ENCODE measurements around the gene OR4K17. TPM values are rescaled to one million over a fixed set of nuclear protein-coding genes. Genes with fewer than 3 reads are reported as not detected.
A peak's percentile ranks its signal among the peaks of the same experiment; 100 is the strongest.
"Not testable (repeated sequence)": the region's sequence is repeated elsewhere in the genome, so short reads cannot be mapped to it uniquely, and the experiment has no call there.

Gene OR4K17, protein sequence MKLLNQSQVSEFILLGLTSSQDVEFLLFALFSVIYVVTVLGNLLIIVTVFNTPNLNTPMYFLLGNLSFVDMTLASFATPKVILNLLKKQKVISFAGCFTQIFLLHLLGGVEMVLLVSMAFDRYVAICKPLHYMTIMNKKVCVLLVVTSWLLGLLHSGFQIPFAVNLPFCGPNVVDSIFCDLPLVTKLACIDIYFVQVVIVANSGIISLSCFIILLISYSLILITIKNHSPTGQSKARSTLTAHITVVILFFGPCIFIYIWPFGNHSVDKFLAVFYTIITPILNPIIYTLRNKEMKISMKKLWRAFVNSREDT
- not detected for total RNA-seq
- under 1 TPM; 0.03 to 0.11 (median 0.08) TPM for polyA plus RNA-seq (ENCODE audit: insufficient read length in 6 of 6)
- long read RNA-seq, donor 1: 0 reads
- long read RNA-seq, donor 2: 0 reads
- long read RNA-seq, donor 3: 0 reads
- long read RNA-seq, donor 4: 0 reads
- long read RNA-seq, donor 5: 0 reads
- long read RNA-seq, donor 6: 0 reads
- long read RNA-seq, donor 7: 0 reads
- long read RNA-seq, donor 8: 0 reads
- long read RNA-seq, donor 9: 0 reads
- long read RNA-seq, donor 10: 0 reads
- long read RNA-seq, donor 11: 0 reads
- long read RNA-seq, donor 12: 0 reads

DNA sequence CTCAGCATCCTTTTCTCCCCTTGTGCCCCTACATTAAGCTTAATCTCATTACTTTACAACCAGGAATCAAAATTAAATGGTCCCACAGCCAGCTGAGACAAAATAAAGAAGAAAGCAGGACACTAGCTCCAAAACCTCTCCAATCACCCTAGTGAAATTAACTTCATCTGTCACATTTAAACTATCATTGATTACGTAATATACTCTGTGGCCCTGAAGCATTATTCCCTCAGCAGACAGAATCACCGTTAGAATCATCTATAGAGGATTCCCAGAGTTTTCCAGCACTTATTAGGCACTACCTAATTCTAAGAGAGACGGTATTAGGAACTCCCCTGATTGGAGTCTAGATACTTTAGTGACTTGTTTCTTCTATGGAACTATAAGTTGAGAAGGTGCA lies at the start of gene OR4K17:
TSS of gene OR4K17 (plus strand) at position 302 of the 400 bp plus-strand sequence. CDS start 6,761 bp downstream, outside the sequence.
- DNase-seq (no peak), ATAC-seq (no peak)
- Histone ChIP-seq H3K27me3 (no peaks in the 10 kb centered on the region), H3K36me3 (no peaks in the 10 kb centered on the region), H3K9me3 (no peaks in the 10 kb centered on the region), H3K27ac (no peak within 1 kb of the TSS), H3K4me1 (no peaks in the 10 kb centered on the region), H3K4me3 (no peak within 1 kb of the TSS)
- intact Hi-C loops (cut with DNase I): no loop called here
- TF ChIP-seq, protein P1, sequence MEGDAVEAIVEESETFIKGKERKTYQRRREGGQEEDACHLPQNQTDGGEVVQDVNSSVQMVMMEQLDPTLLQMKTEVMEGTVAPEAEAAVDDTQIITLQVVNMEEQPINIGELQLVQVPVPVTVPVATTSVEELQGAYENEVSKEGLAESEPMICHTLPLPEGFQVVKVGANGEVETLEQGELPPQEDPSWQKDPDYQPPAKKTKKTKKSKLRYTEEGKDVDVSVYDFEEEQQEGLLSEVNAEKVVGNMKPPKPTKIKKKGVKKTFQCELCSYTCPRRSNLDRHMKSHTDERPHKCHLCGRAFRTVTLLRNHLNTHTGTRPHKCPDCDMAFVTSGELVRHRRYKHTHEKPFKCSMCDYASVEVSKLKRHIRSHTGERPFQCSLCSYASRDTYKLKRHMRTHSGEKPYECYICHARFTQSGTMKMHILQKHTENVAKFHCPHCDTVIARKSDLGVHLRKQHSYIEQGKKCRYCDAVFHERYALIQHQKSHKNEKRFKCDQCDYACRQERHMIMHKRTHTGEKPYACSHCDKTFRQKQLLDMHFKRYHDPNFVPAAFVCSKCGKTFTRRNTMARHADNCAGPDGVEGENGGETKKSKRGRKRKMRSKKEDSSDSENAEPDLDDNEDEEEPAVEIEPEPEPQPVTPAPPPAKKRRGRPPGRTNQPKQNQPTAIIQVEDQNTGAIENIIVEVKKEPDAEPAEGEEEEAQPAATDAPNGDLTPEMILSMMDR (IDR thresholded peaks at IDR 0.05): no peak

DNA sequence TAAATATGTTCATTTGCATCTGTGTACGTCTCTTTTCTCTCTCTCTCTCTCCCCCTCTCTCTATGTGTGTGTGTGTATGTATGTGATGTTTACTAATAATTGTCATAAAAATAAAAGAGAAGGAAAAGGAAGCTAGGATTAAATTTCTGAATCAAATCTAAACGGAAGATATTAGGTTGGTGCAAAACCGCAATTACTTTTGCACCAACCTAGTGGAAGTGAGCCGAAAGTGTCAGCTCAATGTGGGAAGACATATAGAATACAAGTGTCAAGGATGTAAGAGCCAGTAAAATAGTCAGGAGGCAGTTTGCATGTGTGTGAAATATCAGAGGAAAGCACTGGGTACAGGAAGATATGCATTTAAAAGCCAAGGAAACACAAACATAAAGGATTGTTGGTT lies 18.5 kb upstream of the OR4K17 start:
- H3K27me3 ChIP-seq: no peaks in the 10 kb centered on the region
- H3K9me3 ChIP-seq: no peaks in the 10 kb centered on the region
- no peak overlapping the region for H3K4me3 ChIP-seq
- H3K4me1 ChIP-seq: no peaks in the 10 kb centered on the region
- no peaks in the 10 kb centered on the region for H3K36me3 ChIP-seq
- TF ChIP-seq, protein P1 (IDR thresholded peaks at IDR 0.05): no peak
- no peak for DNase-seq
- ATAC-seq: no peak
- no peak overlapping the region for H3K27ac ChIP-seq
- intact Hi-C loops (cut with DNase I): no loop called here

DNA sequence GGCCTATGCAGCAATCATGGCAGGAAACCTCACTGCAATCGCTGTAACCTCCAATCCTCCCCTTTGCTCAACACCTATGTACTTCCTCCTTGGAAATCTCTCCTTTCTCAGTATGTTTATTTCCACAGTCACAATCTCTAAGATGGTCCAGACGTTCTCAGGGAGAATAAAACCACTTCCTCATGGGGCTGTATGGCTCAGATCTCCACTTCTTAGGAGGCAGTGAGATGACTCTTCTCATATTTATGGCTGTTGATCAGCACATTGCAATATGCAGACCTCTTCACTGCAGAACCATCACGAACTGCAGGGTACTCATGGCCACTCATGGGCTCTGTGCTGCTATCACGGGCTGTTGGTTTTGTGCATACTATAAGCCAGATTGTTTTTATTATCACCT lies 17.1 kb upstream of the OR4K17 start:
- H3K9me3 ChIP-seq: no peaks in the 10 kb centered on the region
- TF ChIP-seq, protein P1 (IDR thresholded peaks at IDR 0.05): no peak
- no peak overlapping the region for H3K27ac ChIP-seq
- no peaks in the 10 kb centered on the region for H3K27me3 ChIP-seq
- no peaks in the 10 kb centered on the region for H3K36me3 ChIP-seq
- no peak overlapping the region for H3K4me3 ChIP-seq
- no peak for ATAC-seq
- no peaks in the 10 kb centered on the region for H3K4me1 ChIP-seq
- no peak for DNase-seq
- intact Hi-C loops (cut with DNase I): no loop called here

DNA sequence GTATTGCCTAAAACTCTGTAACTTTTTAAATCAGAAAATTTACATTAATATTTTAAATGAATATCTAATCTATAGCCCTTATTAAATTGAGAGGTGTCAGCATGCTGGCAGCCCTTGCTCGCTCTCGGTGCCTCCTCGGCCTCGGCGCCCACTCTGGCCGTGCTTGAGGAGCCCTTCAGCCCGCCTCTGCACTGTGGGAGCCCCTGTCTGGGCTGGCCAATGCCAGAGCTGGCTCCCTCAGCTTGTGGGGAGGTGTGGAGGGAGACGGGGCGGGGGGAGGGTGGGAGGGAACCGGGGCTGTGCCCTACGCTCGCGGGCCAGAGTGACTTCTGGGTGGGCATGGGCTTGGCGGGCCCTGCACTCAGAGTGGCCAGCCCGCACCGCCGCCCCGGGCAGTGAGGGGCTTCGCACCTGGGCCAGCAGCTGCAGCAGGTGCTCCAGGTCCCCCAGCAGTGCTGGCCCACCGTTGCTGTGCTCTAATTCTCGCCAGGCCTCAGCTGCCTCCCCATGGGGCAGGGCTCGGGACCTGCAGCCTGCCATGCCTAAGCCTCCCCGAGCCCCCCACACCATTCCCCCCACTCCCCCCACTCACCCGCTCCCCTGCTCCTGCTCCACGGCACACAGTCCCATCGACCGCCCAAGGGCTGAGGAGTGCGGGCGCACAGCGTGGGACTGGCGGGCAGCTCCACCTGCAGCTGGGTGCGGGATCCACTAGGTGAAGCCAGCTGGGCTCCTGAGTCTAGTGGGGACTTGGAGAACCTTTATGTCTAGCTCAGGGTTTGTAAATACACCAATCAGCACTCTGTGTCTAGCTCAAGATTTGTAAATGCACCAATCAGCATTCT lies 11.4 kb upstream of the OR4K17 start:
- peak in 1 of 4 donors; percentile 51 for DNase-seq
- ATAC-seq; H3K4me1 ChIP-seq; intact Hi-C loops (cut with DNase I); H3K27me3 ChIP-seq; H3K9me3 ChIP-seq; H3K36me3 ChIP-seq; H3K4me3 ChIP-seq; H3K27ac ChIP-seq: not testable (repeated sequence)

DNA sequence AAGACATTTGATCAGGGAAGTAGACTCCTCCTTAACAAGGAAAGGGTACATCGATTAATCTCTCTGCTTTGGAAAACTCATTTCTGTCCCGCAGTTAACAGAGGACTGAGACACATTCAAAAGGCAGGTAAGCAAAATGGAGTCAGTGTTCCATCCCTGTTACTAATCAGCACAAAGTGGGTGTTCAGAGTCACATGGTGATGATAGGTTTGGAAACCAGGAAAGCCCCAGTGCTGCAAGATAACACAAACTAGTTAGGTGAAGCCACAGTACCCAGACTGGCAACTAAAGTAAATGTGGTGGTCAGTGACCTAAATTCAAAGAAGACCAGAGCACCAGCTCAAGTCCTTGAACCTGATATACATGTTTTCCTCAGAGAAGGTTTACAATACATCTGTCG lies 1.8 kb downstream of the OR4K17 start:
- Histone ChIP-seq H3K27me3 (no peaks in the 10 kb centered on the region), H3K27ac (no peak overlapping the region), H3K9me3 (no peaks in the 10 kb centered on the region), H3K4me1 (no peaks in the 10 kb centered on the region), H3K36me3 (no peaks in the 10 kb centered on the region), H3K4me3 (no peak overlapping the region)
- intact Hi-C loops (cut with DNase I): no loop called here
- TF ChIP-seq, protein P1 (IDR thresholded peaks at IDR 0.05): no peak
- DNase-seq: no peak
- no peak for ATAC-seq

Data from left lung (tissue), 14 donors.